Muscle of back (tissue), 11 donors: ENCODE measurements around the gene NOL12. TPM values are rescaled to one million over a fixed set of nuclear protein-coding genes. Genes with fewer than 3 reads are reported as not detected.
A peak's percentile ranks its signal among the peaks of the same experiment; 100 is the strongest.

Source experiments
- DNase-seq, 3 donors: peaks; one replicate each; pipeline versions ENCODE4 v3.0.0 to v3.0.0-alpha.2; 2013
- polyA plus RNA-seq, 10 donors: library from polyadenylated mRNA; unstranded; fragments of 120-200 nt; gene quantifications; one replicate each; pipeline ENCODE4 v1.2.1, GENCODE V29; 2013; ENCODE audit not compliant: insufficient read length in 10 of 10

The NOL12 gene
- polyA plus RNA-seq, 10 donors, result 12.4 to 22.4 (median 13.9) TPM

- peak; percentile 100 for DNase-seq
Measured at GRCh38 chr22:37658133-37659065, 27.7 kb upstream of the NOL12 start, which contains the start of gene PDXP. Gene PDXP, plus strand, starts transcription at chr22:37658723. Its CDS starts 60 bp downstream, at chr22:37658783.

GRCh38 chr22:37659066-37659896 lies 26.9 kb upstream of the NOL12 start:
- DNase-seq, result no peak

- no peak for DNase-seq
Measured at GRCh38 chr22:37659897-37660708, 26.0 kb upstream of the NOL12 start.

- DNase-seq, result no peak
Measured at GRCh38 chr22:37660709-37661045, 25.5 kb upstream of the NOL12 start.

GRCh38 chr22:37661160-37661924 lies 24.8 kb upstream of the NOL12 start:
- peak; percentile 61 to 86 (median 75) for DNase-seq

- no peak for DNase-seq
Measured at GRCh38 chr22:37662039-37662438, 24.1 kb upstream of the NOL12 start.

GRCh38 chr22:37663521-37664140 lies 22.5 kb upstream of the NOL12 start:
- DNase-seq, result peak in 1 of 3 donors; percentile 46

GRCh38 chr22:37664249-37665101 lies 21.7 kb upstream of the NOL12 start:
- no peak for DNase-seq

- DNase-seq, result no peak
Measured at GRCh38 chr22:37665487-37665886, 20.7 kb upstream of the NOL12 start.

- DNase-seq, result no peak
Measured at GRCh38 chr22:37669586-37669985, 16.6 kb upstream of the NOL12 start.

- DNase-seq, result no peak
Measured at GRCh38 chr22:37672206-37672919, 13.8 kb upstream of the NOL12 start.

- DNase-seq, result no peak
Measured at GRCh38 chr22:37672920-37673455, 13.2 kb upstream of the NOL12 start.

GRCh38 chr22:37674248-37674647 lies 11.9 kb upstream of the NOL12 start:
- no peak for DNase-seq

GRCh38 chr22:37674951-37675929 lies 10.9 kb upstream of the NOL12 start, which contains the start of gene LGALS1:
Gene LGALS1, plus strand, starts transcription at chr22:37675636. Its CDS starts 67 bp downstream, at chr22:37675703.
- peak; percentile 97 to 99 (median 98) for DNase-seq

GRCh38 chr22:37675930-37676735 lies 10.0 kb upstream of the NOL12 start:
- DNase-seq, result peak in 2 of 3 donors; percentile 68
